Pancreas (tissue), 10 donors: ENCODE data around the gene TRIO. TPM values are rescaled to one million over a fixed set of nuclear protein-coding genes. Genes with fewer than 3 reads are reported as not detected.

Experiments
- ATAC-seq, 4 donors: fragments of 200-7000 bp; cut with Tn5 transposase; one replicate each; pipeline versions ENCODE4 v1.8.0 to v1.9.1; 2020; ENCODE audit warnings: mild to moderate bottlenecking in 4 of 4, moderate library complexity in 4 of 4
- DNase-seq, 6 donors: peaks; one replicate each; pipeline ENCODE4 v3.0.0-alpha.2; 2020
- FAIRE-seq: peaks from 2 replicates; lab custom pipeline; 2012; peaks lifted over from hg19 to GRCh38; lab: Jason Lieb, UNC
- H3K27ac ChIP-seq, 4 donors: fragments of 200-600 bp; sonication (generic); 1 replicate in 3 of 4; 2 replicates in 1 of 4; pipeline versions ENCODE4 v1.5.0 to v1.8.0; 2020
- H3K27me3 ChIP-seq, 4 donors: fragments of 200-600 bp; one replicate each; pipeline ENCODE4 v1.8.0; 2021
- H3K36me3 ChIP-seq, 3 donors: fragments of 200-600 bp; sonication (generic) in 1 of 3; one replicate each; pipeline versions ENCODE4 v1.5.0 to v1.8.0; 2020 to 2021
- H3K4me1 ChIP-seq, 3 donors: fragments of 200-600 bp; one replicate each; pipeline ENCODE4 v1.8.0; 2021
- H3K4me3 ChIP-seq, 4 donors: fragments of 200-600 bp; sonication (generic) in 2 of 4; one replicate each; pipeline versions ENCODE4 v1.5.0 to v1.8.0; 2020 to 2021
- H3K9me3 ChIP-seq, 4 donors: fragments of 200-600 bp; one replicate each; pipeline ENCODE4 v1.8.0; 2021
- WGBS, 2 donors: extraction: QIAGEN DNeasy Blood & Tissue Kit; methylation state at CpG; one replicate each; pipeline ENCODE4 v1.1.7; 2013; 5-methylcytosine and 5-hydroxymethylcytosine counted together
- intact Hi-C, 3 donors: fragments of 100-400 bp; cut with DNase I; formaldehyde crosslinking; loops; one replicate each; pipeline versions ENCODE4 v1.11.1 to v1.14.2; 2022
- polyA plus RNA-seq, 2 donors: library from polyadenylated mRNA; stranded (reverse); fragments of 200-250 nt; gene quantifications; one replicate each; pipeline ENCODE4 v1.2.3, GENCODE V29; 2013
- total RNA-seq, 6 donors: library from RNA; stranded (reverse); fragmentation: NEBNext Ultra II Directional in 4 of 6; extraction: Animal tissue kit (Norgen Biotek cat#: 25700) in 4 of 6; gene quantifications; one replicate each; pipeline versions ENCODE4 v1.2.1 to v1.2.4, GENCODE V29; 2021 to 2023
- TF ChIP-seq, protein P1 (sequence below), 4 donors: fragments of 200-600 bp; sonication (generic) in 3 of 4; IDR thresholded peaks; one replicate each; pipeline versions ENCODE4 v1.5.0 to v1.8.0; 2021; ENCODE audit warnings: antibody characterized with exemption in 4 of 4
- donor health status: healthy with polysubstance abuse.
- donor health status: DM: no; HTN: no; CAD: no; lungs with moderate emphysema.
- donor health status: DM: no; HTN: no; CAD: no.
- donor health status: control.
- donor health status: control.
- donor health status: Bipolar disorder and iron deficiency.
- donor health status: DM: yes; HTN: yes; CAD: no.
- donor health status: DM: no; HTN: no; CAD: no.
- donor health status: DM: no; HTN: no; CAD: no.
- donor health status: DM: yes; HTN: yes; CAD: no.

The TRIO gene
- total and polyA plus RNA-seq, 8 donors, result 27.3 to 82.5 (median 38.3) TPM

GRCh38 chr5:14102666-14103065 is 40.5 kb upstream of the TRIO start:
- ATAC-seq (no peak), FAIRE-seq (no peak), DNase-seq (no peak)
- intact Hi-C loops, result no loop called here
- Histone ChIP-seq H3K4me1 (no peaks in the 10 kb centered on the region), H3K36me3 (no peaks in the 10 kb centered on the region), H3K4me3 (no peak overlapping the region), H3K27me3 (no peaks in the 10 kb centered on the region), H3K9me3 (no peaks in the 10 kb centered on the region), H3K27ac (no peak overlapping the region)
- 65 to 82% methylated on average over 1 of the region's 1 CpG for WGBS, 2 donors
- TF ChIP-seq, protein P1, sequence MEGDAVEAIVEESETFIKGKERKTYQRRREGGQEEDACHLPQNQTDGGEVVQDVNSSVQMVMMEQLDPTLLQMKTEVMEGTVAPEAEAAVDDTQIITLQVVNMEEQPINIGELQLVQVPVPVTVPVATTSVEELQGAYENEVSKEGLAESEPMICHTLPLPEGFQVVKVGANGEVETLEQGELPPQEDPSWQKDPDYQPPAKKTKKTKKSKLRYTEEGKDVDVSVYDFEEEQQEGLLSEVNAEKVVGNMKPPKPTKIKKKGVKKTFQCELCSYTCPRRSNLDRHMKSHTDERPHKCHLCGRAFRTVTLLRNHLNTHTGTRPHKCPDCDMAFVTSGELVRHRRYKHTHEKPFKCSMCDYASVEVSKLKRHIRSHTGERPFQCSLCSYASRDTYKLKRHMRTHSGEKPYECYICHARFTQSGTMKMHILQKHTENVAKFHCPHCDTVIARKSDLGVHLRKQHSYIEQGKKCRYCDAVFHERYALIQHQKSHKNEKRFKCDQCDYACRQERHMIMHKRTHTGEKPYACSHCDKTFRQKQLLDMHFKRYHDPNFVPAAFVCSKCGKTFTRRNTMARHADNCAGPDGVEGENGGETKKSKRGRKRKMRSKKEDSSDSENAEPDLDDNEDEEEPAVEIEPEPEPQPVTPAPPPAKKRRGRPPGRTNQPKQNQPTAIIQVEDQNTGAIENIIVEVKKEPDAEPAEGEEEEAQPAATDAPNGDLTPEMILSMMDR (IDR thresholded peaks at IDR 0.05), result no peak

DNA sequence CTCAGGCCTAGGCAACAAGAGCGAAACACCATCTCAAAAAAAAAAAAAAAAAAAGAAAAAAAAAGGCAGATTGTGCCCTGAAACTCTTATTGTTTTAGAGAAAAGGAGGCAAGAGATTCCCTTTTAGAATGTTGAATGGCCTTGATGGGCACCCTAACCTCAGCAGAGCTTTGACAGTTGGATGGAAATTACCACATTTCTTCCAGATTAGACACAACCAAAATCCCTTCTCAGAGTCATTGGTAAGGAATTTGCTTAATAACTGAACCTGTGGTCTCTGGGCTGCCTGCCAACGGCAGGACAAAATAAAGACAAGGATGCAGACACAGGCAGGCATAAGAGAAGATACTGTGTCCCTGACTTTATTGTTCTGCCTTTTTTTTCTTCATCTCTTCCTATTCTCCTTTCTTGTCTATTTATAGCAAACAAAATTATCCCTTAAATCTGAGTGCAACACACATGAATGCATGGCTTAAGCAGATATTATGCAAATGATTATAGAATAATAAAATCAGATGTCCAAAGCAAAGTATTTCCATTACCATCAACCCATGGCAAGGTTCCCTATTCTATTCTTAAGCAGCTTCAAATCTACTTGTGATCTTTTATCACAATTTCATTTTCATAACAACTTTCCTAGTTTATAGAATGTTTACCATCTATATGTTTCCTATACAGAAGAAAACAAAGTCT is 37.3 kb upstream of the TRIO start:
- no peak for FAIRE-seq
- TF ChIP-seq, protein P1 (IDR thresholded peaks at IDR 0.05), result no peak
- Histone ChIP-seq H3K4me1 (no peaks in the 10 kb centered on the region), H3K36me3 (no peaks in the 10 kb centered on the region), H3K27me3 (no peaks in the 10 kb centered on the region), H3K9me3 (no peaks in the 10 kb centered on the region), H3K4me3 (no peak overlapping the region), H3K27ac (peak overlapping the region in 1 of 4 donors; percentile 11)
- intact Hi-C loops, result no loop called here
- 20 to 56% methylated on average over 2 of the region's 2 CpGs for WGBS, 2 donors
- DNase-seq, result peak in 2 of 6 donors; percentile 18 to 38
- ATAC-seq, result peak in 2 of 4 donors; percentile 28 to 50

DNA sequence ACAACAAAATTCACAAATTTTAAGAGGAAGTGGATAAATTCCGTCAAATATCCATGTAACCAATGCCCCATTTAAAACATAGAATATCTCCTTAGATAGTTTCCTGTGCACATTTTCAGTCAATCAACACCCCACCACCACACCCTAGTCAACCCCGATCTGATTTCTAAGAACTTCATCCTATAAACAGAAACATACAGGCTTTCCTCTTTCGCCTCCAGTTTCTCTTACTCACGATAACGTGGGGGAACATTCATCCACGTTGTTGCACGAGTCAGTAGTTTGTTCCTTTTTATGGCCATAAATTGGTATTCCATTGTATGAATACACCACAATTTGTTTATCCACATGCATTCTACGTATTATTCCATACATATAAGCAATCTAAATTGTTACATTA is 35.6 kb upstream of the TRIO start:
- FAIRE-seq (no peak), ATAC-seq (no peak), DNase-seq (no peak)
- no peak overlapping the region for H3K4me3 ChIP-seq
- 62 to 74% methylated on average over 8 of the region's 8 CpGs for WGBS, 2 donors
- intact Hi-C loops, result no loop called here
- H3K9me3 ChIP-seq, result no peaks in the 10 kb centered on the region
- no peaks in the 10 kb centered on the region for H3K27me3 ChIP-seq
- H3K4me1 ChIP-seq, result no peaks in the 10 kb centered on the region
- no peaks in the 10 kb centered on the region for H3K36me3 ChIP-seq
- H3K27ac ChIP-seq, result no peak overlapping the region
- TF ChIP-seq, protein P1 (IDR thresholded peaks at IDR 0.05), result no peak

- ATAC-seq, result peak; percentile 88 to 97 (median 96)
- TF ChIP-seq, protein P1 (IDR thresholded peaks at IDR 0.05), result peak; percentile 42 to 60 (median 49)
- H3K36me3 ChIP-seq, result no peaks in the 10 kb centered on the region
- H3K9me3 ChIP-seq, result no peaks in the 10 kb centered on the region
- intact Hi-C loops, result no loop called here
- no peak overlapping the region for H3K27ac ChIP-seq
- H3K4me1 ChIP-seq, result peaks cover 0 to 3% (median 0%) of the 10 kb centered on the region in 3 donors
- peak overlapping the region in 1 of 4 donors; percentile 23 for H3K4me3 ChIP-seq
- 9 to 15% methylated on average over 21 of the region's 21 CpGs for WGBS, 2 donors
- peak in 4 of 6 donors; percentile 37 to 62 (median 52) for DNase-seq
- FAIRE-seq, result peak; percentile 41
- H3K27me3 ChIP-seq, result no peaks in the 10 kb centered on the region
Measured at GRCh38 chr5:14108170-14108996, 34.8 kb upstream of the TRIO start.
